LHCN-M2 (cell line): ENCODE results near the gene KY. TPM values are rescaled to one million over a fixed set of nuclear protein-coding genes. Genes with fewer than 3 reads are reported as not detected.

Source experiments
- DNase-seq: peaks from one replicate; pipeline ENCODE4 v3.0.0-alpha.2; 2012; ENCODE audit warnings: low read depth
- total RNA-seq: library from RNA; depleted of rRNA; stranded (reverse); fragments of >200 nt; gene quantifications from 2 replicates; pipeline ENCODE4 v1.2.3, GENCODE V29; 2014

The KY gene
- total RNA-seq, 1 experiment from 2014 or later, result not detected

- no peak for DNase-seq
These were observed 4.7 kb downstream of the KY start for GRCh38 chr3:134646086-134646485.

- DNase-seq, result no peak
These were observed 5.3 kb downstream of the KY start for GRCh38 chr3:134645515-134645914.

GRCh38 chr3:134644731-134645514 lies 5.9 kb downstream of the KY start:
- no peak for DNase-seq

GRCh38 chr3:134643150-134643675 lies 7.6 kb downstream of the KY start:
- no peak for DNase-seq

GRCh38 chr3:134642445-134643149 lies 8.2 kb downstream of the KY start:
- DNase-seq, result no peak

DNA sequence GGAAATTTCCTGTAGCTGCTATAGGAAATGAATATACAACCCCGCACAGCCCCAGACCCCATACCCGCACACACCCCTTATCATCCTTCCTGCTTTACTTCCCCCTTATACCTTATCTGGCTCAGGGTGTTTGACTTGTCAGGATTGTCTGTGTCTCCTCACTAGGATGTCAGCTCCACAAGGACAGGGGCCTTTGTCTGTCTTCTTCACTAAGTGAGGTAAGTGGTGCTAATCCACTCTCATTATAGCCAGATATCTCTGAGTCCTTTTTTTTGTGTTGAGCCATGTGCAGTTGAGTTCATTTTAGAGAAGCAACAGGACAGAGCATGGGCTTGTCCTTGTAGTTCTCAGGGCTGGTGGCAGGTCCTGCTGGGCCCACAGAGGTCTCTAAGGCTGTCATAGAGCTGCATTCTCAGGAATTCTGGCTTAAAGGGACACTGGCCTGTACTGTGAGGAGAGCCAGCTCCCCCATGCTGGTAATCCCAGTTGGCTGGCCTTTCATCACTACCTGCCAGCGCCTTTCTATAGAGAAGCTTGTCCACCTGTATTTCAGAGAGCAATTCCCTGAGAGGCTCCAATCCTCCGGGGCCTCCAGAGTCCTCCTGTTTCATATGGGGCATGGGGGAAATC lies 9.0 kb downstream of the KY start:
- DNase-seq, result no peak

DNA sequence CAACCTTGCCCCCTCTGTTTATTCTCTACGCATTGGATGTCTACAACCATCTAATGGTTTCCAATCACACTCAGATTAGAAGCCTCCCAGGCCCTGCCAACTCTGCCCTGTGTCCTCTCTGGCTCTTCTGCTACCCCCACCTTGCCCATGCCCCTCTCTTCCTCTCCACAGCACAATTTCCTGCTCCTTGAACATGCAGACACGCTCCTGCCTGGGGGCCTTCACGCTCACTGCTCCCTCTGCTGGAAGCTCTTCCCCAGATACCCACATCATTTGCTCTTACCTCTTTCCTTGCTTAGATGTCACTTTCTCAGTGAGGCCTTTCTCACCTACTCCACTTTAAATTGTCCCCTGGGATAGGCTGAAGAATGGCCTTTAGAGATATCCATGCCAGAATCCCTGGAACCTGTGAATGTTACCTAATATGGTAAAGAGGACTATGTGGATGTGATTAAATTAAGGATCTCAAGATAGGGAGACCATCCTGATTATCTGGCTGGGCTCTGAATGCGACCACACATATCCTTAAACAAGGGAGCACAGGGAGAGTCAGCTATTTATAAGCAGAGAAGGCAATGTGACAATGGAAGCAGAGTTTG lies 9.9 kb downstream of the KY start:
- DNase-seq, result no peak

- DNase-seq, result no peak
These were observed 10.4 kb downstream of the KY start for GRCh38 chr3:134640378-134640777.

GRCh38 chr3:134638385-134639030 lies 12.3 kb downstream of the KY start:
- no peak for DNase-seq

DNA sequence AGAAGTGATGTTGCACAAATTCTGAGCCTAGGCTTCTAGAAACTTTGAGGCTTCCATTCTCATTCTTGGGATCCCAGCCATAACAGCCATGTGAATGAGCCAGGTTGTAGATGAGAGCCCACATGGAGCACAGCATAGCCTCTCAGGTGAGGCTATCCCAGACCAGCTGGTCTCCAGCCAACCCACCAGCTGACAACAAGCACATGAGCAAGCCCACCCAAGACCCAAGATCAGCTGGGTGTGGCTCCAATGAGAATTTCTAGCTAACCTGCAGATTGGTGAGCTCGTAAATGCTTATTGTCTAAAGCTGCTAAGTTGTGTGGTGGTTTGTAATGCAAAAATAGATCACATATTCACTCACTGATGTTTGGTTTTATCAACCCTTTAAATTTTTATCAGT lies 14.4 kb downstream of the KY start:
- no peak for DNase-seq

- DNase-seq, result no peak
These were observed 20.3 kb downstream of the KY start for GRCh38 chr3:134630506-134630905.

GRCh38 chr3:134628884-134629283 lies 21.9 kb downstream of the KY start:
- DNase-seq, result no peak

- no peak for DNase-seq
These were observed 23.0 kb downstream of the KY start for GRCh38 chr3:134627831-134628230.

DNA sequence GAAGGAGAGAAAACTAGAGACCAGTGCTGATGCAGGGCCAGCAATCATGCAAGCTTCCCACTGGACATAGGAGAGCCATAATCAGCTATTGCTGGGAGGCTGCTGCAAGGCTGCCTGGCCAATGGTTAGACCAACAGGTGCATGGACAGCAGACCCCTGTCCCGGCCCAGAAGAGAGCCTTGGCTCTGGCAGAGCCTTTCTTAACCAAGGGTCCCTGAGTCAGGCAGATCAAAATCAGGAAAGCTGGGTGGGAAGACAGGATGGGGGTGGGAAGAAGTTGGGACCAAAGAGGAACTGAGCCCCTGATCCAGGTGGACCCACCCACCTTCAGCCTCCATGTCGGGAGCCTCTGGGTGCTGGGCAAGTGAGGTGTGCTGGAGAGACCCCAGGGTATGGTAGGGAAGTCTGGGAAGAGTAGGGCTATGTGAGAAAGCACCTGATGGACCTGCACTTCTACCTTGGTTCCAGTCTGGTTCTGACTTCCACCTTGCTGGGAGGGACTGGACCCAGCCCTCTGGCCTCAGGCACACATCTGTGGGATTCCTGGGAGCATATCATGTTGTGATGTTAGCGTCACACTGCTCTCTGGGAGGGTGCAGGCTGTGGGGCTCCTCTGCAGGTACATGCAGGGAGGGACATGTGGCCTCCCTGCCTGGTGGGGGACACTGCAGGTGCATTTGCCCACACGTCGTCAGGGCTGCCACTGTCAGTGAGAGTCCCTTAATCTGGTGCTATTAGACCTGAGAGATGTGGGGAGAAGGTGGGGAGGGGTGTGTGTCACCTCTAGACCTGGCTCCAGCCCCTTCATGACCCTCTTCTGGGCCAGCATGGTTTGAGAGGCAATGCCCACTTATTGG lies 24.7 kb downstream of the KY start:
- no peak for DNase-seq

GRCh38 chr3:134625462-134625861 lies 25.4 kb downstream of the KY start:
- no peak for DNase-seq

DNA sequence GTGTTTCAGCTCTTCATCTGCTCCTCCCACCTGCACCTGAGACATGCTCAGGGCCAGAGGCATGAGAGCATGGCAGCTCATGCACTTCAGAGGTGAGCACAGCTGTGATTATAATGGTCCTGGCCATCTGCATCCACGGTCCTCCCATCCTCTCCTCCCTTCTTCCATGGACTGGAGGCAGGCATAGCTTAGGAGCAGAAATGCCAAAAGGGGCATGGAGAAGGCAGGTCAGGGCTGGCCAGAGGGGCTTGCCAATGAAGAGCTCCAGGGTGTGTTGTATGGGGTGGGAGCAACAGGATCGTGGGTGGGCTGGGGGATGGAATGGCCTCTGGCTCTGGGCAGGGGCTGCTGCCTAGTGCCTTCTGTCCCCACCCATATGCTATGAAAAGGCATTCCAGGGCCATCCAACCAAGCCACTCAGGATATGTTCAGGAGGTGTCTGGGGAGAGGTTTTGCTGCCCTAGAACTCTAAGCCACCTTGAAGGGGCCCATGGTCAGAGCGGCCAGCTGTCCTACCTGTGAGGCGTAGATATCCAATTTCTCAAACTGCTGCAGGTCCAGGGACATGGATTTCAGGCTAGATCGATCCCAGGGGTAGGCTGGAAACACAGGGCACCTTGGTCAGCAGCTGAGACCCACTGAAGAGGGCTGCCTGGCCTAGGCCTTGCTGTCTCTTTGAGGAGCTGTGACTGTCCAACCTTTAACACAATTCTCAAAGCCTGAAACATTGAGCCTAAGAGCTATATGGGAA lies 26.1 kb downstream of the KY start:
- no peak for DNase-seq

DNA sequence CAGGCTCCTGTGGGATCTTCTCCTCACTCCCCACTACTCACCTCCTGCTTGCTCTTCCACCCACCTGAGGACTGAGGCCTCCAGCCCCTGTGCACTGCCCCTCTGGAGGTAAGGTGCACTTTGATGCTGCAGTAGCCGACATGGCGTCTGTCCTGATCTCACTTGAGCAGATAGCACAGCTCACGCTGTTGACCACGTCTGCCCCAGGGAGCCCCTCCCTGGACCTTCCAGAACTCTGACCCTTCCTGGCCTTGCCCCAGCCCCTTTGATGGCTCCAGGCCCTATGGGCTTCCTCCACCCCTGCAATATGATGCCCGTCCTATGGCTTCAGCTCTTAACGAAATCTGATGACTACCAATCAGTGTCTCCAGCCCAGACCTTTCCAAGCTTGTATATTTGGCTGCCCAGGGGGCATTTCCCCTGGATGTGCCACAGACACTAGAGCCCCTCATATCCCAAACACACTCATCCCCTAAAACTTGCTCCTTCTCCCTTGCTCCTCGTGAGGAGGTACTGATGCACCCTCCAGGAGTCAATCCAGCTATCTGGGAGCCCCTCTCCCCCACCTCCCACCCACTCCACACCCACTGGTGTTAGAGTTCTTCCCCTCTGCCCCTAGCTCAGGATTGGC lies 27.1 kb downstream of the KY start:
- DNase-seq, result no peak

- no peak for DNase-seq
These were observed 27.9 kb downstream of the KY start for GRCh38 chr3:134622806-134623365.

- DNase-seq, result no peak
These were observed 29.0 kb downstream of the KY start for GRCh38 chr3:134621854-134622253.
